ENCODE measurements around the gene SEMA5A. TPM values are rescaled to one million over a fixed set of nuclear protein-coding genes. Genes with fewer than 3 reads are reported as not detected.
A peak's percentile ranks its signal among the peaks of the same experiment; 100 is the strongest.
"Not testable (repeated sequence)": the region's sequence is repeated elsewhere in the genome, so short reads cannot be mapped to it uniquely, and the experiment has no call there.

Gene SEMA5A
- total RNA-seq, 1 donor = 57.0 TPM

GRCh38 chr5:9356351-9356825, 189.5 kb downstream of the SEMA5A start:
- TF ChIP-seq CTCF (IDR thresholded peaks at IDR 0.05; ENCODE audit: insufficient read depth, low read length) = no peak
- peak; percentile 22 for DNase-seq (ENCODE audit: low read depth)
- H3K4me3 ChIP-seq (ENCODE audit: low read depth, low read length) = no peak overlapping the region

DNA sequence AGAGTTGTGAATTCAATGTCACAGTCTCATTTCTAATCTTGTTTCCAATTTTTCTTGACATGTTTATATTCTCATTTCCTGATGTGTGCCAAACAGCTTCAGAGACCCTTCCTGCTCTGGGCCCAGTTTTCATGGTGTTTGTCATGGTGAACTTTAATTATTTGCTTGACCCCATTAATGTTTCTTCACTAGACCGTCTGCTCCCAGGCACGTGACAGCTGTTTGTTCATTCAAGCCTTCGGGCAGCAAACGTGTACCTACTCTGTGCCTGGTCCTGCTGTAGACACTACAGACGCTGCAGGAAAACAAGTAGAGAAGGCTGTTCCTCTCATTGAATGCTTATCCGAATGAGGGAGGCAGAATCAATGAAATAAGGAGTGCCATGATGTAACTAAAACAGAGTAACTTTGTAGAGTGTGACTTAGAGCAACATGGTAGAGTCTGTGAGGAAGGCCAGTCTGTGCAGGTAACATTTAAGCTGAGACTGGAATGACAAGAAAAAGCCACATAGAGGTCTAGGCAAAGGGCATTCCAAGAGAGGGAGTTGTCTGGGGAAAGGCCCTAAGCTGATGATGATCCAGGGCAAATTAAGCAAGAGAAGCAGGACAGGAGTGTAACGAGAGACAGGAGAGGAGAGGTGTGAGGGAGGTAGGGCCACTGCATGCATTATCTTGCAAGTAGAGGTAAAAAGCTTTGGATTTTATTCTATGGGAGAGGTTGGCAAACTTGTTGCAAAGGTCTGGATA, 191.4 kb downstream of the SEMA5A start:
- H3K4me3 ChIP-seq (ENCODE audit: low read depth, low read length) = no peak overlapping the region
- no peak for DNase-seq (ENCODE audit: low read depth)
- TF ChIP-seq CTCF (IDR thresholded peaks at IDR 0.05; ENCODE audit: insufficient read depth, low read length) = no peak

DNA sequence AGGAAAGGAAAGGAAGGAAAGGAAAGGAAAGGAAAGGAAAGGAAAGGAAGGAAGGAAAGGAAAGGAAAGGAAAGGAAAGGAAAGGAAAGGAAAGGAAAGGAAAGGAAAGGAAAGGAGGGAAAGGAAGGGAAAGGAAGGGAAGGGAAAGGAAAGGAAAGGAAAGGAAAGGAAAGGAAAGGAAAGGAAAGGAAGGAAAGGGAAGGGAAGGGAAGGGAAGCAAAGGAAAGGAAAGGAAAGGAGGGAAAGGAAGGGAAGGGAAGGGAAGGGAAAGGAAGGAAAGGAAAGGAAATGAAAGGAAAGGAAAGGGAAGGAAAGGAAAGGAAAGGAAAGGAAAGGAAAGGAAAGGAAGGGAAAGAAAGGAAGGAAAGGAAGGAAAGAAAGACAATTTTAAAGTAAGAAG, 192.8 kb downstream of the SEMA5A start:
- not testable (repeated sequence) for H3K4me3 ChIP-seq (ENCODE audit: low read depth, low read length); DNase-seq (ENCODE audit: low read depth)

DNA sequence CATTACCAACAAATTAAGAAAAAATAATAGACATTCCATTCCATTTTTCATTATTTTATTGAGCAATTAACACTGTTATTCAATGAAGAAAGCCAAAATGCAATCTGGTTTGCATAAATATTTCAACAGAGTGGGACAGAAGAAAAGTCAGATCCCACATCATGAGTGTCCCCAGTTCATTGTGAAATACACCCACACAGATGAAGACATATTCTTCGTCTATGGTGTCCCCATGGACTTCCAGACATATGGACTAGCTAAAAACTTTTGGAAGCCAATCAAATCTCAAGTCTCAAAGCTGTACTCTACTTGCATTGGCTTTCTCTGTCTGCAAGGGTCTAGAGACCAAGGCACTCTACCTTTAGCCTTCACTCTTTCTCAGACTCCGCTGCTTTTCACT, 194.3 kb downstream of the SEMA5A start:
- no peak overlapping the region for H3K4me3 ChIP-seq (ENCODE audit: low read depth, low read length)

GRCh38 chr5:9350301-9350797, 195.5 kb downstream of the SEMA5A start:
- no peak for TF ChIP-seq CTCF (IDR thresholded peaks at IDR 0.05; ENCODE audit: insufficient read depth, low read length)
- no peak overlapping the region for H3K4me3 ChIP-seq (ENCODE audit: low read depth, low read length)
- peak; percentile 96 for DNase-seq (ENCODE audit: low read depth)

More for the DNA sequence above, 194.3 kb downstream of the SEMA5A start:
- no peak for TF ChIP-seq CTCF (IDR thresholded peaks at IDR 0.05; ENCODE audit: insufficient read depth, low read length)
- DNase-seq (ENCODE audit: low read depth) = peak; percentile 73

GRCh38 chr5:9348401-9348996, 197.4 kb downstream of the SEMA5A start:
- peak; percentile 98 for DNase-seq (ENCODE audit: low read depth)
- no peak for TF ChIP-seq CTCF (IDR thresholded peaks at IDR 0.05; ENCODE audit: insufficient read depth, low read length)
- no peak overlapping the region for H3K4me3 ChIP-seq (ENCODE audit: low read depth, low read length)

DNA sequence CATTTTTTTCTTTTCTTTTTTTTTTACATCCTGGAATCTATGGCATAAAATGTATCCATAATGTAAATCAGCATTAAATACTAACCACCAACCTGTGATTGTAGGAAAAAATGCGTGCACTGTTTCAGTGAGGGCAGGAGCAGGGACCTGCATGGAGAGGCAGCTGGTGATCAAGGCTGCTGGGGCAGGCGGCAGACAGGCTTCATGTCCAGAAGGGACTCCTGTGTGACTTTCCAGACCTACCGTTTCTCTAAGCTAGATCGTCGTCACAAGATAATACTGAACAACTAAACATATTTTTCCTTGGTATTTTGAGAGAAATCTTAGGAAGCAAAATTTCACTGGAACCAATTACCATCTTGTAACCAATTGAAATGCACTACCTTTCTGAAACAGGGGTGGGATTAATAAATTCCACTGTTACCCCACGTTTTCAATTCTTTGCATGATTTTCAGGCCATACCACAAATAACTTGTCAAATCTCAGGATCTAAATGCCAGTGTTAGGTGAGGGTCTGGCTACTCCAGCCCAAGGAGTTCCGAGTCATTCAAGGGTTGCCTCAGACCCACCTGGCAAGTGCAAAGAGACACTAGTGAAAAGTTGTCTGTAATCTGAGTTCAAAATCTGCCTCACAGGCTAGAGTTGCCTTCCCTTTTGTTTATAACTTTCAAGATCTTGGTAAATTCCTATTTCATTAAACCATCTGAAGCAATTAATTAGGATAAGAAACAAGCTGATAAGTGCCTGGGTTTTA, 198.2 kb downstream of the SEMA5A start:
- no peak for DNase-seq (ENCODE audit: low read depth)
- H3K4me3 ChIP-seq (ENCODE audit: low read depth, low read length) = no peak overlapping the region
- no peak for TF ChIP-seq CTCF (IDR thresholded peaks at IDR 0.05; ENCODE audit: insufficient read depth, low read length)

Data from fibroblast of the aortic adventitia (primary cell).